ELR (cell line): ENCODE results near the gene WNT5B.
"Not testable (repeated sequence)": the region's sequence is repeated elsewhere in the genome, so short reads cannot be mapped to it uniquely, and the experiment has no call there.

Experiments used
- DNase-seq: peaks from one replicate; pipeline ENCODE4 v3.0.0-alpha.2; 2015; ENCODE audit warnings: low read depth

WNT5B gene

GRCh38 chr12:1691123-1692007 is 62.3 kb downstream of the WNT5B start:
- peak; percentile 57 for DNase-seq

- no peak for DNase-seq
Measured at GRCh38 chr12:1692226-1692625, 63.2 kb downstream of the WNT5B start.

DNA sequence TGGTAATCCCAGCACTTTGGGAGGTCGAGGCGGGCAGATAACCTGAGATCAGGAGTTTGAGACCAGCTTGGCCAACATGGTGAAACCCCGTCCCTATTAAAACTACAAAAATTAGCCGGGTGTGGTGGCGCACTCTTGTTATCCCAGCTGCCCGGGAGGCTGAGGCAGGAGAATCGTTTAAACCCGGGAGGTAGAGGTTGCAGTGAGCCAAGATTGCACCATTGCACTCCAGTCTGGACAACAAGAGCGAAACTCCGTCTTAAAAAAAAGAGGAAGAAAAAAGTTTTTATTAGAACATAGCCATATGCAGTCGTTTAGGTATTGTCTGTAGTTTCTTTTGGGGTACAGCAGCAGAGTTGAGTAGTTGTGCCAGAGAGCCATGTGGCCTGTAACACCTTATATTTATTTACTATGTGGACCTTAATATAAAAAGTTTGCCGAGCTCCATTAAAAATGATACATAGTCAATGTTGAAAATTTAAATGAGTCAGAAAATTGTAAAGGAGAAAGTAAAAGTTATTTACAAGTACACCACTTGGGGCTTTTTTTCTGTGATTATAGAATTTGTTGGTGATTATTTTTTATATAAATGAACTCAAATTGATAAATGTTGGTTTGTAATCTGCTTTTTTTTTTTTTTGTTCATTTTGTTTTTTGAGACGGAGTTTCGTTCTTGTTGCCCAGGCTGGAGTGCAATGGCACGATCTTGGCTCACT is 64.0 kb downstream of the WNT5B start:
- DNase-seq = no peak

- not testable (repeated sequence) for DNase-seq
Measured at GRCh38 chr12:1695097-1695496, 66.1 kb downstream of the WNT5B start.

- DNase-seq = no peak
Measured at GRCh38 chr12:1695886-1696670, 67.0 kb downstream of the WNT5B start.

- no peak for DNase-seq
Measured at GRCh38 chr12:1696800-1697199, 67.8 kb downstream of the WNT5B start.
